ENCODE data around the gene PPP4R2. TPM values are rescaled to one million over a fixed set of nuclear protein-coding genes. Genes with fewer than 3 reads are reported as not detected.

PPP4R2 gene
- total and polyA plus RNA-seq, 9 of the 15 experiments (the other 6 are each of a cell fraction or from before 2014, with no cell fraction given), result 11.0 to 49.6 (median 31.6) TPM

DNA sequence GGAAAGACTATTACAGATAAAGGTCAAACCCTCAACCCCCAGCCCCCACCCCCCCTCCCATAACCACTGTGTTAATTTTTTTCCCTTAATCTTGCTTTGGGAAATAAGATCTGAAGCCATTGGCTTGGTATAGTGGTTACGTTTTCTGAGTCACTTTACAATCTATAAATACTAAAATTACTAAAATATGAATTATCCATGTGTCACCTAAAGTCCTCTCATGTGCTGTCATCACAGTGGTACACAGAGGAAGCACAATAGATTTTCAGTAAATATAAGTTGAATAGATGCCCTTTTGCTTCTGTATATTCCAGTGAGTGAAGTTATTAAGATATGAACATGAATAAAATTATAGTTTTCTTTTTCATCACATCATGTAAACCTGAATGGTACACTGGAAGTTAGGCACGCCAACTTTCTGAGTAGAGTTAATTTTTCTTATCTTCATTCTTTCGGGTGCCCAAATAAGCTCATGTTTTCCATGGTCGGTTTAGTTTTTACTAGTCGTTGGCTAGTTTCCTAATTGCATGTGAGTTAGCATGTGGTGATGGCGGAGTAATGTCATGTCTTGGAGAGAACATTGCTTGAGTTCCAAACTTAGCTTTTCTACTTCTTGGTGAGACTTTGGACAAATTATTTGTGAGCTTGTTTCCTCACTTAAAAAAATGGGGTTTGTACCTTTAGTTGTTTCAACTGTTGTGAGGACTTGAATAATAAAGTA, 11.5 kb downstream of the PPP4R2 start:
- H3K36me3 ChIP-seq (ENCODE audit: control insufficient read depth, insufficient read depth, low read length), result peaks cover 71% of the 10 kb centered on the region
- peaks cover 26% of the 10 kb centered on the region for H4K20me1 ChIP-seq (replicated peaks; ENCODE audit: control insufficient read depth, insufficient read depth, low read length)
- H2AFZ ChIP-seq (ENCODE audit: low read depth, low read length), result no peak overlapping the region
- DNase-seq (ENCODE audit: extremely low read depth in 1 of 4, low spot score in 3 of 4) (no peak), ATAC-seq (no peak), FAIRE-seq (no peak)
- in situ Hi-C loops (cut with MboI) (no loop called here), intact Hi-C loops (cut with micrococcal nuclease) (no loop called here)
- ChIA-PET POLR2A (interaction anchor here (0.9 to 1.4 kb wide), 4 partner anchors 9 to 1052 kb away, joined by 3 to 6 read pairs (median 4); no protein-coding TSS in a partner anchor), CTCF (ENCODE audit: low intra/inter-chr PET ratio) (no interaction called here)
- H3K4me3 ChIP-seq, result no peak overlapping the region
- TSS peak; percentile 5 for BruUV-seq (replicated peaks)
- WGBS (ENCODE audit: insufficient coverage, low coverage, missing lambda C conversion rate), result 68% methylated on average over 6 of the region's 6 CpGs
- H3K9me1 ChIP-seq (ENCODE audit: control insufficient read depth, insufficient read depth, low read length), result no peaks in the 10 kb centered on the region
- peaks cover 100% of the 10 kb centered on the region for H3K79me2 ChIP-seq (ENCODE audit: control insufficient read depth, insufficient read depth, low read length)
- H3K27ac ChIP-seq (ENCODE audit: extremely low read depth, low read depth, low read length), result no peak overlapping the region
- no peaks in the 10 kb centered on the region for H3K27me3 ChIP-seq (ENCODE audit: control insufficient read depth in 2 of 2, insufficient read depth in 2 of 2, low read length in 2 of 2)
- no peak for TF ChIP-seq NFXL1 (CRISPR knock-in tag; IDR thresholded peaks at IDR 0.05)
- TF ChIP-seq, protein P1, sequence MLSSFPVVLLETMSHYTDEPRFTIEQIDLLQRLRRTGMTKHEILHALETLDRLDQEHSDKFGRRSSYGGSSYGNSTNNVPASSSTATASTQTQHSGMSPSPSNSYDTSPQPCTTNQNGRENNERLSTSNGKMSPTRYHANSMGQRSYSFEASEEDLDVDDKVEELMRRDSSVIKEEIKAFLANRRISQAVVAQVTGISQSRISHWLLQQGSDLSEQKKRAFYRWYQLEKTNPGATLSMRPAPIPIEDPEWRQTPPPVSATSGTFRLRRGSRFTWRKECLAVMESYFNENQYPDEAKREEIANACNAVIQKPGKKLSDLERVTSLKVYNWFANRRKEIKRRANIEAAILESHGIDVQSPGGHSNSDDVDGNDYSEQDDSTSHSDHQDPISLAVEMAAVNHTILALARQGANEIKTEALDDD (IDR thresholded peaks at IDR 0.05), result peak; percentile 27; the same call in 1 of the 2 replicates
- TF ChIP-seq E2F3 (CRISPR knock-in tag; IDR thresholded peaks at IDR 0.05), result no peak
- no peak for TF ChIP-seq ZNF507 (tag; conservative IDR thresholded peaks at IDR 0.05)
- H3K4me1 ChIP-seq (replicated peaks in 1 of 2; ENCODE audit: control insufficient read depth in 2 of 2, insufficient read depth in 2 of 2, low read length in 2 of 2), result no peaks in the 10 kb centered on the region; a peak in 2 of 5 replicates
- no peak overlapping the region for H3K4me2 ChIP-seq (ENCODE audit: insufficient read depth, low read length)
- H3K9me3 ChIP-seq (replicated peaks; ENCODE audit: control insufficient read depth, insufficient read depth, low read depth, low read length), result no peaks in the 10 kb centered on the region
- H3K9ac ChIP-seq (ENCODE audit: insufficient read depth in 1 of 2, low read depth in 2 of 2, low read length in 2 of 2), result no peak overlapping the region
